LHCN-M2 (cell line): ENCODE measurements around the gene PDSS1. TPM values are rescaled to one million over a fixed set of nuclear protein-coding genes. Genes with fewer than 3 reads are reported as not detected.

ENCODE experiments used
- DNase-seq: peaks from one replicate; pipeline ENCODE4 v3.0.0-alpha.2; 2012; ENCODE audit warnings: low read depth
- total RNA-seq: library from RNA; depleted of rRNA; stranded (reverse); fragments of >200 nt; gene quantifications from 2 replicates; pipeline ENCODE4 v1.2.3, GENCODE V29; 2014; rRNA removed

The PDSS1 gene
- total RNA-seq, 1 experiment from 2014 or later, result 16.1 TPM

GRCh38 chr10:26792758-26793495 lies 95.4 kb downstream of the PDSS1 start:
- no peak for DNase-seq

Other genes starting within 250 kb of the PDSS1 start
- 29.0 and 42.8 TPM in 2 replicates for gene ABI1, start 163.3 kb downstream of the PDSS1 start, total RNA-seq